Upper lobe of left lung (tissue), 6 donors: Measurements from ENCODE around the gene TRIM65. TPM values are rescaled to one million over a fixed set of nuclear protein-coding genes. Genes with fewer than 3 reads are reported as not detected.

Source experiments
- ATAC-seq, 2 donors: fragments of 200-7000 bp; cut with Tn5 transposase; one replicate each; pipeline ENCODE4 v1.9.1; 2022; ENCODE audit warnings: mild to moderate bottlenecking in 2 of 2, moderate library complexity in 2 of 2; ENCODE audit not compliant: low FRiP score in 2 of 2
- DNase-seq, 2 donors: peaks; one replicate each; pipeline ENCODE4 v3.0.0-alpha.2; 2019 to 2020
- H3K27ac ChIP-seq, 4 donors: fragments of 200-600 bp; sonication (generic); one replicate each; pipeline ENCODE4 v1.5.1; 2016 to 2019
- H3K27me3 ChIP-seq, 4 donors: fragments of 200-600 bp; sonication (generic); one replicate each; pipeline ENCODE4 v1.5.1; 2017 to 2019
- H3K36me3 ChIP-seq, 4 donors: fragments of 200-600 bp; sonication (generic); one replicate each; pipeline ENCODE4 v1.5.1; 2016 to 2019
- H3K4me1 ChIP-seq, 4 donors: fragments of 200-600 bp; sonication (generic); one replicate each; pipeline ENCODE4 v1.5.1; 2018 to 2019
- H3K4me3 ChIP-seq, 4 donors: fragments of 200-600 bp; sonication (generic); one replicate each; pipeline ENCODE4 v1.5.1; 2017 to 2019; ENCODE audit warnings: mild to moderate bottlenecking in 2 of 4, moderate library complexity in 1 of 4
- H3K9me3 ChIP-seq, 4 donors: fragments of 200-600 bp; sonication (generic); one replicate each; pipeline ENCODE4 v1.5.1; 2018 to 2019
- CTCF ChIP-seq, 6 experiments: fragments of 450-650 bp in 4 of 6; fragments of 200-600 bp in 2 of 6; sonication (generic) in 2 of 6; IDR thresholded peaks; one replicate each; pipeline ENCODE4 v1.5.1; 2016 to 2019; ENCODE audit warnings: antibody characterized with exemption in 6 of 6
- EP300 ChIP-seq, 4 donors: sonication (generic); formaldehyde crosslinking; IDR thresholded peaks; one replicate each; pipeline ENCODE4 v1.5.1; 2017; ENCODE audit warnings: antibody characterized with exemption in 4 of 4, control low read depth in 2 of 4
- POLR2A ChIP-seq, 4 donors: fragments of 450-650 bp; IDR thresholded peaks; one replicate each; pipeline ENCODE4 v1.5.1; 2016 to 2017; ENCODE audit warnings: antibody characterized with exemption in 4 of 4, mild to moderate bottlenecking in 2 of 4
- POLR2AphosphoS5 ChIP-seq, 2 donors: sonication (generic); formaldehyde crosslinking; IDR thresholded peaks; one replicate each; pipeline ENCODE4 v1.5.1; 2017; ENCODE audit warnings: antibody characterized with exemption in 2 of 2
- WGBS, 2 donors: methylation state at CpG; one replicate each; pipeline ENCODE4 v1.1.5; 2017 to 2018; 5-methylcytosine and 5-hydroxymethylcytosine counted together
- total RNA-seq, 6 donors: library from RNA; depleted of rRNA in 4 of 6; stranded (reverse); fragments of >200 nt in 4 of 6; gene quantifications; one replicate each; pipeline versions ENCODE4 v1.1.0 to v1.2.1, GENCODE V29; 2016 to 2021
- donor health status: DM: no; HTN: no; CAD: no; lungs with moderate emphysema.
- donor health status: DM: no; HTN: yes; CAD: no; lungs with severe emphysema.

Gene TRIM65
- total RNA-seq, 6 donors from 2014 or later = 23.4 to 35.1 (median 28.2) TPM

GRCh38 chr17:75908201-75908600 is 11.4 kb upstream of the TRIM65 start:
- peaks cover 25 to 53% (median 40%) of the 10 kb centered on the region in 4 donors for H3K4me1 ChIP-seq
- peaks cover 0 to 2% (median 0%) of the 10 kb centered on the region in 4 donors for H3K36me3 ChIP-seq
- TF ChIP-seq EP300 (IDR thresholded peaks at IDR 0.05) = peak in 3 of 4 donors; percentile 47 to 91 (median 75)
- TF ChIP-seq CTCF (IDR thresholded peaks at IDR 0.05) = no peak
- TF ChIP-seq POLR2AphosphoS5 (IDR thresholded peaks at IDR 0.05) = peak; percentile 63 to 74
- H3K4me3 ChIP-seq = no peak overlapping the region
- peak overlapping the region in 3 of 4 donors; percentile 62 to 73 (median 69) for H3K27ac ChIP-seq
- ATAC-seq (peak in 1 of 2 donors; percentile 83), DNase-seq (peak in 1 of 2 donors; percentile 83)
- no peaks in the 10 kb centered on the region for H3K9me3 ChIP-seq
- 49 to 52% methylated on average over 5 to 6 of the region's 6 CpGs for WGBS, 2 donors
- H3K27me3 ChIP-seq = no peaks in the 10 kb centered on the region

- H3K9me3 ChIP-seq = no peaks in the 10 kb centered on the region
- TF ChIP-seq POLR2A (IDR thresholded peaks at IDR 0.05) = no peak
- TF ChIP-seq POLR2AphosphoS5 (IDR thresholded peaks at IDR 0.05) = no peak
- TF ChIP-seq EP300 (IDR thresholded peaks at IDR 0.05) = no peak
- no peak for TF ChIP-seq CTCF (IDR thresholded peaks at IDR 0.05)
- no peak overlapping the region for H3K4me3 ChIP-seq
- ATAC-seq (no peak), DNase-seq (no peak)
- H3K36me3 ChIP-seq = peaks cover 0 to 21% (median 15%) of the 10 kb centered on the region in 4 donors
- H3K4me1 ChIP-seq = peaks cover 27 to 56% (median 41%) of the 10 kb centered on the region in 4 donors
- peak overlapping the region; percentile 70 to 95 (median 94) for H3K27ac ChIP-seq
- WGBS, 2 donors = 67 to 73% methylated on average over 10 of the region's 10 CpGs
- no peaks in the 10 kb centered on the region for H3K27me3 ChIP-seq
Measured at GRCh38 chr17:75906143-75906884, 9.6 kb upstream of the TRIM65 start.

- DNase-seq = peak; percentile 95 to 99
- TF ChIP-seq EP300 (IDR thresholded peaks at IDR 0.05) = no peak
- TF ChIP-seq CTCF (IDR thresholded peaks at IDR 0.05) = peak; percentile 98 to 100 (median 100)
- TF ChIP-seq POLR2AphosphoS5 (IDR thresholded peaks at IDR 0.05) = peak in 1 of 2 donors; percentile 89
- peak in 3 of 4 donors; percentile 10 to 74 (median 54) for TF ChIP-seq POLR2A (IDR thresholded peaks at IDR 0.05)
- Histone ChIP-seq H3K4me3 (peak within 1 kb of the TSS; percentile 69 to 98 (median 84)), H3K36me3 (peaks cover 4 to 34% (median 27%) of the 10 kb centered on the region in 4 donors), H3K4me1 (peaks cover 22 to 45% (median 31%) of the 10 kb centered on the region in 4 donors), H3K27me3 (no peaks in the 10 kb centered on the region), H3K9me3 (no peaks in the 10 kb centered on the region), H3K27ac (peak within 1 kb of the TSS; percentile 89 to 95 (median 94))
- ATAC-seq = peak; percentile 97
- 3 to 13% methylated on average over 11 to 37 of the region's 69 CpGs for WGBS, 2 donors
Measured at GRCh38 chr17:75904749-75905521, 8.2 kb upstream of the TRIM65 start, which contains the start of gene MRPL38. Gene MRPL38, minus strand, starts transcription at chr17:75904884. Its CDS starts 9 bp downstream, at chr17:75904875.

- H3K36me3 ChIP-seq = peaks cover 16 to 58% (median 47%) of the 10 kb centered on the region in 4 donors
Measured at GRCh38 chr17:75902406-75902805, 5.7 kb upstream of the TRIM65 start.

GRCh38 chr17:75901727-75902126 is 5.0 kb upstream of the TRIM65 start:
- TF ChIP-seq POLR2A (IDR thresholded peaks at IDR 0.05) = no peak
- no peak for TF ChIP-seq EP300 (IDR thresholded peaks at IDR 0.05)
- no peak for TF ChIP-seq CTCF (IDR thresholded peaks at IDR 0.05)
- TF ChIP-seq POLR2AphosphoS5 (IDR thresholded peaks at IDR 0.05) = no peak
- Histone ChIP-seq H3K27ac (no peak overlapping the region), H3K9me3 (no peaks in the 10 kb centered on the region), H3K4me1 (peaks cover 24 to 36% (median 32%) of the 10 kb centered on the region in 4 donors), H3K27me3 (no peaks in the 10 kb centered on the region), H3K4me3 (no peak overlapping the region), H3K36me3 (peaks cover 16 to 58% (median 47%) of the 10 kb centered on the region in 4 donors)
- 90 to 94% methylated on average over 9 to 18 of the region's 18 CpGs for WGBS, 2 donors
- no peak for DNase-seq
- no peak for ATAC-seq

More at GRCh38 chr17:75902406-75902805, 5.7 kb upstream of the TRIM65 start:
- no peak for TF ChIP-seq POLR2AphosphoS5 (IDR thresholded peaks at IDR 0.05)
- no peak for TF ChIP-seq EP300 (IDR thresholded peaks at IDR 0.05)
- Histone ChIP-seq H3K27ac (no peak overlapping the region), H3K27me3 (no peaks in the 10 kb centered on the region), H3K4me3 (no peak overlapping the region), H3K4me1 (peaks cover 19 to 30% (median 26%) of the 10 kb centered on the region in 4 donors), H3K9me3 (no peaks in the 10 kb centered on the region)
- no peak for ATAC-seq
- no peak for DNase-seq
- 96 to 99% methylated on average over 6 of the region's 6 CpGs for WGBS, 2 donors
